ENCODE results near the gene TCF4. TPM values are rescaled to one million over a fixed set of nuclear protein-coding genes. Genes with fewer than 3 reads are reported as not detected.

Gene TCF4
- total RNA-seq, 1 donor from 2014 or later, result 7.2 TPM

GRCh38 chr18:55419947-55420664, 167.9 kb downstream of the TCF4 start:
- TF ChIP-seq, protein P1, sequence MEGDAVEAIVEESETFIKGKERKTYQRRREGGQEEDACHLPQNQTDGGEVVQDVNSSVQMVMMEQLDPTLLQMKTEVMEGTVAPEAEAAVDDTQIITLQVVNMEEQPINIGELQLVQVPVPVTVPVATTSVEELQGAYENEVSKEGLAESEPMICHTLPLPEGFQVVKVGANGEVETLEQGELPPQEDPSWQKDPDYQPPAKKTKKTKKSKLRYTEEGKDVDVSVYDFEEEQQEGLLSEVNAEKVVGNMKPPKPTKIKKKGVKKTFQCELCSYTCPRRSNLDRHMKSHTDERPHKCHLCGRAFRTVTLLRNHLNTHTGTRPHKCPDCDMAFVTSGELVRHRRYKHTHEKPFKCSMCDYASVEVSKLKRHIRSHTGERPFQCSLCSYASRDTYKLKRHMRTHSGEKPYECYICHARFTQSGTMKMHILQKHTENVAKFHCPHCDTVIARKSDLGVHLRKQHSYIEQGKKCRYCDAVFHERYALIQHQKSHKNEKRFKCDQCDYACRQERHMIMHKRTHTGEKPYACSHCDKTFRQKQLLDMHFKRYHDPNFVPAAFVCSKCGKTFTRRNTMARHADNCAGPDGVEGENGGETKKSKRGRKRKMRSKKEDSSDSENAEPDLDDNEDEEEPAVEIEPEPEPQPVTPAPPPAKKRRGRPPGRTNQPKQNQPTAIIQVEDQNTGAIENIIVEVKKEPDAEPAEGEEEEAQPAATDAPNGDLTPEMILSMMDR (conservative IDR thresholded peaks at IDR 0.05; ENCODE audit: low read depth, low read length), result no peak
- no peak overlapping the region for H3K4me3 ChIP-seq (ENCODE audit: low read depth, low read length)
- DNase-seq (ENCODE audit: low read depth), result no peak

GRCh38 chr18:55419132-55419946, 168.7 kb downstream of the TCF4 start:
- no peak for DNase-seq (ENCODE audit: low read depth)
- TF ChIP-seq, protein P1 (conservative IDR thresholded peaks at IDR 0.05; ENCODE audit: low read depth, low read length), result no peak
- no peak overlapping the region for H3K4me3 ChIP-seq (ENCODE audit: low read depth, low read length)

DNA sequence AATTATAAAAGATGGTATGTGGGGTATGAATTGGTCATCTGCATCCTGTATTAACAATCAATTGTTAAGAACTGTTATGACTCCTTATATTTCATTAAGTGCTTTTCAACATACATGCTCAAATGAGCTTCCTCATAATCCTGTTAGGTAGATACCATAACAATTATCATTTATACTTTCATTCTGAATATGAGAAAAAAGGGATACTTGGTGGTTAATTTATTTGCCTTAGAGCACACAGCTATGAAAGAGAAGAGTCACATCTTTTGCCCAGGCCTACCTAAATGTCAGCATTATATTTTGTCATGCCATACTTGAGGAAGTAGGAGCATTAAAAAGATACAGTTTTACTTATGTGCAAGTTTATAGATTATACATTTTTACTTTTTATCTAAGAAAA, 169.6 kb downstream of the TCF4 start:
- TF ChIP-seq, protein P1 (conservative IDR thresholded peaks at IDR 0.05; ENCODE audit: low read depth, low read length), result no peak
- no peak overlapping the region for H3K4me3 ChIP-seq (ENCODE audit: low read depth, low read length)
- no peak for DNase-seq (ENCODE audit: low read depth)

DNA sequence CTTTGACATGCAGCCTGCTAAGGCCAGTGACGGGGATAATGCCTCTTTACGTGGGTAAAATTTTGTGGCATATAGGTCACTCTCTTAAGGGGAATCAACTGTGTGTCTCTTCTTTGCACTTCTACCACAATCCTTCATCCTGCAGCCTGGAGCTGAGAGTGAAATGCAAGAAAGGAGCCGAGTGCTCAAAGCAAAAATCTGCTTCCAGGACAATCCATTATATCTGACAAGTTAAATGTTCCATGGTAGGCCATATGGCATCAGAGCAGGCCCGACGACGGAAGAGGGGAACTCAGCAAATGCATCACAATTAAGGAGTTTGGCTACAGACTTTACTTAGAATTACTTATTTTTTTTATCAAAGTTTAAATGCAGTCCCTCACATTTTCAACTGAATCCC, 171.2 kb downstream of the TCF4 start:
- TF ChIP-seq, protein P1 (conservative IDR thresholded peaks at IDR 0.05; ENCODE audit: low read depth, low read length), result no peak
- DNase-seq (ENCODE audit: low read depth), result no peak
- no peak overlapping the region for H3K4me3 ChIP-seq (ENCODE audit: low read depth, low read length)

DNA sequence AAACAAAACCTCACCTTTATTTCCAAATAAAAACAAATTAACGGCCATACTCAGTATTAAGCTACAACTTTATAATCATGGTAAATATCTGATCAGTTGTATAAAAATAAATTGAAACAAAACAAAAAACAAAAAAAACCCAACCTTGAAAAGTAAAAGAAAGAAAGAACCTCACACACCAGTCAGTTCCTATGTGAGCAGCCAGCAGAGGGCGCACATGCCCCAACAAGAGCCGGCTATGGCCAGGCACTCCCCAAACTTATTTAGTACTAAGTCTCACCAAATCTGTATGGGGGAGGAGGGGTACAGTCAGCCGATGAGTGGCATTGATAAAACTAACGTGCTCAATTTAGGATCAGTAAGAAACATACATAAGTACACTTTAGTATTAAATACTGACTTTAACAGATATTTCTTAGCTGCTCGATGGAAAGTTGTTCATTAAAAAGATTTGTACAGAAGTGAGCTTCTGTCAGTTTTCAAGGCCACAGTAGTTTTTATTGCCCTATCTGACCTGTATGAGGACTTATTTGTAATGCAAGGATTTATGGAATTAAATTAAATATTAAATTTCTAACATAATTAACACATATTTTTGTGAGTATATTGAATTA, 172.6 kb downstream of the TCF4 start:
- H3K4me3 ChIP-seq (ENCODE audit: low read depth, low read length), result no peak overlapping the region
- TF ChIP-seq, protein P1 (conservative IDR thresholded peaks at IDR 0.05; ENCODE audit: low read depth, low read length), result peak; percentile 96
- DNase-seq (ENCODE audit: low read depth), result peak; percentile 18

GRCh38 chr18:55414475-55414874, 173.5 kb downstream of the TCF4 start:
- TF ChIP-seq, protein P1 (conservative IDR thresholded peaks at IDR 0.05; ENCODE audit: low read depth, low read length), result no peak
- H3K4me3 ChIP-seq (ENCODE audit: low read depth, low read length), result no peak overlapping the region

More at GRCh38 chr18:55414475-55414874, 173.5 kb downstream of the TCF4 start:
- no peak for DNase-seq (ENCODE audit: low read depth)

All from epithelial cell of proximal tubule (primary cell).